ENCODE measurements around the gene GLP2R.

DNA sequence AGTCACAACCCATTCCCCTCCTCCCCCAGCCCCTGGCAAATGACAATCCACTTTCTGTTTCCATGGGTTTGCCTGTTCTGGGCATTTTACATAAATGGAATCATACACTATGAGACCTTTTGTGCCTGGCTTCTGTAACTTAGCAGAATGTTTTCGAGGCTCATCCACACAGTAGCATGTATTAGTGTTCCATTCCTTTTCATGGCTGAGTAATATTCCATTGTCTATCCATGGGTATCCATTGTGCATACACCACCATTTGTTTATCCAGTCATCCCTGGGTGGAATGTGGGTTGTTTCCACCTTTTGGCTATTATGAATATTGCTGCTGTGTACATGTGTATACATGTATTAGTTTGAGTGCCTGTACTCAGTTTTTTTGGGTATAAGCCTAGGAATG lies 113.0 kb downstream of the GLP2R start:
- TF ChIP-seq, protein P1, sequence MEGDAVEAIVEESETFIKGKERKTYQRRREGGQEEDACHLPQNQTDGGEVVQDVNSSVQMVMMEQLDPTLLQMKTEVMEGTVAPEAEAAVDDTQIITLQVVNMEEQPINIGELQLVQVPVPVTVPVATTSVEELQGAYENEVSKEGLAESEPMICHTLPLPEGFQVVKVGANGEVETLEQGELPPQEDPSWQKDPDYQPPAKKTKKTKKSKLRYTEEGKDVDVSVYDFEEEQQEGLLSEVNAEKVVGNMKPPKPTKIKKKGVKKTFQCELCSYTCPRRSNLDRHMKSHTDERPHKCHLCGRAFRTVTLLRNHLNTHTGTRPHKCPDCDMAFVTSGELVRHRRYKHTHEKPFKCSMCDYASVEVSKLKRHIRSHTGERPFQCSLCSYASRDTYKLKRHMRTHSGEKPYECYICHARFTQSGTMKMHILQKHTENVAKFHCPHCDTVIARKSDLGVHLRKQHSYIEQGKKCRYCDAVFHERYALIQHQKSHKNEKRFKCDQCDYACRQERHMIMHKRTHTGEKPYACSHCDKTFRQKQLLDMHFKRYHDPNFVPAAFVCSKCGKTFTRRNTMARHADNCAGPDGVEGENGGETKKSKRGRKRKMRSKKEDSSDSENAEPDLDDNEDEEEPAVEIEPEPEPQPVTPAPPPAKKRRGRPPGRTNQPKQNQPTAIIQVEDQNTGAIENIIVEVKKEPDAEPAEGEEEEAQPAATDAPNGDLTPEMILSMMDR (IDR thresholded peaks at IDR 0.05; ENCODE audit: insufficient read depth, low read length): no peak
- no peak for TF ChIP-seq POLR2AphosphoS5 (IDR thresholded peaks at IDR 0.05; ENCODE audit: low read depth)
- no peak for TF ChIP-seq GABPA (IDR thresholded peaks at IDR 0.05; ENCODE audit: low read depth)
- TF ChIP-seq, protein P2, sequence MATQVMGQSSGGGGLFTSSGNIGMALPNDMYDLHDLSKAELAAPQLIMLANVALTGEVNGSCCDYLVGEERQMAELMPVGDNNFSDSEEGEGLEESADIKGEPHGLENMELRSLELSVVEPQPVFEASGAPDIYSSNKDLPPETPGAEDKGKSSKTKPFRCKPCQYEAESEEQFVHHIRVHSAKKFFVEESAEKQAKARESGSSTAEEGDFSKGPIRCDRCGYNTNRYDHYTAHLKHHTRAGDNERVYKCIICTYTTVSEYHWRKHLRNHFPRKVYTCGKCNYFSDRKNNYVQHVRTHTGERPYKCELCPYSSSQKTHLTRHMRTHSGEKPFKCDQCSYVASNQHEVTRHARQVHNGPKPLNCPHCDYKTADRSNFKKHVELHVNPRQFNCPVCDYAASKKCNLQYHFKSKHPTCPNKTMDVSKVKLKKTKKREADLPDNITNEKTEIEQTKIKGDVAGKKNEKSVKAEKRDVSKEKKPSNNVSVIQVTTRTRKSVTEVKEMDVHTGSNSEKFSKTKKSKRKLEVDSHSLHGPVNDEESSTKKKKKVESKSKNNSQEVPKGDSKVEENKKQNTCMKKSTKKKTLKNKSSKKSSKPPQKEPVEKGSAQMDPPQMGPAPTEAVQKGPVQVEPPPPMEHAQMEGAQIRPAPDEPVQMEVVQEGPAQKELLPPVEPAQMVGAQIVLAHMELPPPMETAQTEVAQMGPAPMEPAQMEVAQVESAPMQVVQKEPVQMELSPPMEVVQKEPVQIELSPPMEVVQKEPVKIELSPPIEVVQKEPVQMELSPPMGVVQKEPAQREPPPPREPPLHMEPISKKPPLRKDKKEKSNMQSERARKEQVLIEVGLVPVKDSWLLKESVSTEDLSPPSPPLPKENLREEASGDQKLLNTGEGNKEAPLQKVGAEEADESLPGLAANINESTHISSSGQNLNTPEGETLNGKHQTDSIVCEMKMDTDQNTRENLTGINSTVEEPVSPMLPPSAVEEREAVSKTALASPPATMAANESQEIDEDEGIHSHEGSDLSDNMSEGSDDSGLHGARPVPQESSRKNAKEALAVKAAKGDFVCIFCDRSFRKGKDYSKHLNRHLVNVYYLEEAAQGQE (IDR thresholded peaks at IDR 0.05; ENCODE audit: insufficient replicate concordance, low read depth): no peak
- TF ChIP-seq SPI1 (IDR thresholded peaks at IDR 0.05; ENCODE audit: borderline replicate concordance, low read depth): no peak
